GM21515 (cell line): ENCODE results near the gene PPFIA4.
"Not testable (repeated sequence)": the region's sequence is repeated elsewhere in the genome, so short reads cannot be mapped to it uniquely, and the experiment has no call there.

Source experiments
- ATAC-seq: cut with Tn5 transposase; IDR thresholded peaks from one replicate; pipeline ENCODE4 v1.9.1; 2021; ENCODE audit not compliant: unreplicated experiment

PPFIA4 gene

GRCh38 chr1:203011582-203011981 is 14.7 kb upstream of the PPFIA4 start:
- no peak for ATAC-seq

GRCh38 chr1:203017061-203017460 is 9.2 kb upstream of the PPFIA4 start:
- ATAC-seq: no peak

- ATAC-seq: no peak
These were observed 8.6 kb upstream of the PPFIA4 start for GRCh38 chr1:203017692-203018091.

- ATAC-seq: not testable (repeated sequence)
These were observed 3.4 kb upstream of the PPFIA4 start for GRCh38 chr1:203022855-203023254.

- ATAC-seq: no peak
These were observed 633 bp upstream of the PPFIA4 start for GRCh38 chr1:203025686-203026030.

- ATAC-seq: no peak
These were observed 674 bp downstream of the PPFIA4 start for GRCh38 chr1:203026666-203027663.

- ATAC-seq: no peak
These were observed 1.9 kb downstream of the PPFIA4 start for GRCh38 chr1:203028067-203028783.

- ATAC-seq: no peak
These were observed 2.7 kb downstream of the PPFIA4 start for GRCh38 chr1:203028784-203029553.

GRCh38 chr1:203031467-203031866 is 5.2 kb downstream of the PPFIA4 start:
- no peak for ATAC-seq

GRCh38 chr1:203033287-203033686 is 7.0 kb downstream of the PPFIA4 start:
- ATAC-seq: no peak

GRCh38 chr1:203033917-203034316 is 7.6 kb downstream of the PPFIA4 start:
- ATAC-seq: no peak

- no peak for ATAC-seq
These were observed 8.3 kb downstream of the PPFIA4 start for GRCh38 chr1:203034422-203035110.

GRCh38 chr1:203035111-203036000 is 9.1 kb downstream of the PPFIA4 start:
- no peak for ATAC-seq

- ATAC-seq: no peak
These were observed 9.8 kb downstream of the PPFIA4 start for GRCh38 chr1:203036135-203036534.

- ATAC-seq: no peak
These were observed 10.2 kb downstream of the PPFIA4 start for GRCh38 chr1:203036537-203036936.

GRCh38 chr1:203037509-203038190 is 11.4 kb downstream of the PPFIA4 start:
- no peak for ATAC-seq

GRCh38 chr1:203038217-203038741 is 12.0 kb downstream of the PPFIA4 start:
- no peak for ATAC-seq

GRCh38 chr1:203038891-203039608 is 12.8 kb downstream of the PPFIA4 start:
- no peak for ATAC-seq
